Uterus (tissue), 2 donors: ENCODE data around the gene CC2D1A.

Source experiments
- CTCF ChIP-seq, 4 experiments: fragments of 200-600 bp in 2 of 4; fragments of 450-650 bp in 2 of 4; sonication (generic) in 2 of 4; IDR thresholded peaks; one replicate each; pipeline ENCODE4 v1.5.1; 2016 to 2019; ENCODE audit warnings: antibody characterized with exemption in 4 of 4, mild to moderate bottlenecking in 2 of 4, moderate library complexity in 1 of 4
- POLR2A ChIP-seq, 2 donors: fragments of 450-650 bp; IDR thresholded peaks; one replicate each; pipeline ENCODE4 v1.6.1; 2016; ENCODE audit warnings: antibody characterized with exemption in 2 of 2, mild to moderate bottlenecking in 1 of 2, moderate library complexity in 1 of 2

- TF ChIP-seq CTCF (IDR thresholded peaks at IDR 0.05) (no peak), POLR2A (IDR thresholded peaks at IDR 0.05) (no peak)
Measured at GRCh38 chr19:13890136-13890535, 15.9 kb upstream of the CC2D1A start.
